Fibroblast of the aortic adventitia (primary cell): ENCODE measurements around the gene KLC4. TPM values are rescaled to one million over a fixed set of nuclear protein-coding genes. Genes with fewer than 3 reads are reported as not detected.
A peak's percentile ranks its signal among the peaks of the same experiment; 100 is the strongest.
"Not testable (repeated sequence)": the region's sequence is repeated elsewhere in the genome, so short reads cannot be mapped to it uniquely, and the experiment has no call there.

Source experiments
- DNase-seq: peaks from one replicate; pipeline ENCODE4 v3.0.0-alpha.2; 2010; ENCODE audit warnings: low read depth
- H3K4me3 ChIP-seq: 2 replicates; pipeline ENCODE4 v1.5.1; 2011; ENCODE audit warnings: low read depth, mild to moderate bottlenecking, control low read depth, low read length, moderate library complexity
- CTCF ChIP-seq: IDR thresholded peaks from 2 replicates; pipeline ENCODE4 v1.5.1; 2011; ENCODE audit warnings: mild to moderate bottlenecking, low read length, control low read depth, inconsistent platforms; ENCODE audit not compliant: insufficient read depth
- total RNA-seq: library from RNA; depleted of rRNA; stranded (reverse); fragments of >200 nt; gene quantifications from 2 replicates; pipeline ENCODE4 v1.2.3, GENCODE V29; 2012; ENCODE audit warnings: low replicate concordance

KLC4 gene
- total RNA-seq, 1 donor, result 11.3 TPM

DNA sequence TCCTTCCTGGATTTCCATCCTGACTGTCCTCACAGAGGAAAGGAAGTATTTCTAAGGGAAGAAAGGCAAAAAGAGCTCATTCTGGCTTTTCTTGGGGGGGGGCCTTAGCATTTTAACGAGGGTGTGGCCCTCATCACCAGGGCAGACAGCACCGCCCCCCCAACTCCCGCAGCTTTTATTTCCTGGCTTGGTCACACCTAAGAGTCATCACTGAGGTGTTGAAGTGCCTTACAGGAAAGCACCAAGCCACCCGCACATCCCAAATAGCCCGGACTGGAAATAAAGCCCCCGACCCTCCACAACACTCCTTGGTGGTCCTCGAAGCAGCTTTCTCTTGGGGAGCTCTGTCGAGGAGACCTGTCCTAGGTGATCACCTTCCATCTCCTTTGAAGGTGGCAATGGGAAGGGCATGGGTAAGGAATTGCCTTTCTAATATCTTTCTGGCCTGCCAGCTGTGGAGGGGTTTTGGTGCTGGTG is 17.9 kb downstream of the KLC4 start:
- no peak for TF ChIP-seq CTCF
- DNase-seq, result no peak

GRCh38 chr6:43077981-43078511 is 18.6 kb downstream of the KLC4 start:
- H3K4me3 ChIP-seq, result peak overlapping the region; percentile 81
- TF ChIP-seq CTCF, result no peak
- no peak for DNase-seq

More for the DNA sequence above, 17.9 kb downstream of the KLC4 start:
- peak overlapping the region; percentile 81 for H3K4me3 ChIP-seq

DNA sequence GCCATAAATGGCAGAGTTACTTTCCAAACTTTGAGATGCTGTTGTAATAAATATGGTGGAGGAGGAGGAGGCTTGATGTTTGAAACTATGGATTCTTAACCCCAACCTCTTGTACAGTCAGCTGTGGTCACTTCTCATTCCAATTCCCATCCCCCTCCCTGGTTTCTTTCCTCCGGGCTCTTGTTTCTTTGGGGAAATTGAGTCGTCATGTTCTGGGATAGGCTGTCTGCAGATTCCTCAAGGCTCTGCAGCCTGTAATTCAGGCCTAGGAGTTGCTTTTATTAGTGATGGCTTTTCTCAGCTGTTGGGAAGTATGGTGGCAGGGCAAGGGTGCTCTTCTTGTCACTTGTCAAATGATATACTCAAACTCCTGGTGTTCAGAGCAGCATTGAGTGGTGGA is 19.3 kb downstream of the KLC4 start:
- no peak for DNase-seq
- H3K4me3 ChIP-seq, result no peak overlapping the region

GRCh38 chr6:43081043-43081442 is 21.6 kb downstream of the KLC4 start:
- no peak for DNase-seq
- TF ChIP-seq CTCF, result no peak
- H3K4me3 ChIP-seq, result no peak overlapping the region

More for the DNA sequence above, 19.3 kb downstream of the KLC4 start:
- no peak for TF ChIP-seq CTCF

- not testable (repeated sequence) for H3K4me3 ChIP-seq, DNase-seq
Observed at GRCh38 chr6:43081922-43082321, 22.5 kb downstream of the KLC4 start.

DNA sequence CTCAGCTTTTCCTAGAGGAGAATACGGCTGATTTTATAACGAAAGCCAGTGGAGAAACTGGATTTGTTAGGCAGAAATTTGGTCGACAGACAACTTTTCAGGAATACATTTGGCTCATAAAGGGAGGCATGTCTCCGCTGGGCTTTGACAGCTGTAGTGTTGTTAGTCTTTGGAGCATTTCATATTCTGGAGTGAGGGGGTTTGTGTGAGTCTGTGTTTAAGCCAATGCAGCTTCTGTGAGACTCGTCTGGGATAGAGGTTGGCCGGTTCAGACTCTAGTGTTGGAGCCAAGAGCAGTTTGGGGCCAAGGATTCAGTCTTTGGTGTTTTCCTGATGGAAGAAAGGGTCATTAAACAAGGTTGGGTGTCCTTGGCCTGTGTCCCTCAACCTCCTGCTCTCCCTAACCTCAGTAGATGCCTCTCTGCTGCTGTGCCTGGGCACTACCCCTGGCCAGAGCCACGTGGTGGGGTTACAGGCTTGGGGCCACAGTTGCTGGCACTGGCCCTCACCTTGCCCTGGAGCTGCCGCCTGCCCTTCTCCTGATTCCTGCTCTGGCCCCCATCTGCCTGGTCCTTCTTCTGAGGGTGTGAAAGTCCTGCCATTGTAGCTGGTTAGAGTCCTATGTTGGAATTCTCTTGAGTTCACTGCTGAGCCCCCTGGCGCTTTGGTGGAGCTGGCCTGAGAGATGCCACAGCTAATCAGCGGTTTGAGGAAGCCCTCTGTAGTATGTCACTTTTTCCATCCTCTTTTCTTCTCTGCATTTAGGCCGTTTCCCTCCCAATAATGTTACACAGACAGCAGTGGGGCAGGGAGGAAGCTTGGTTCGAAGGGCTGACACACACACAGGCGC is 23.6 kb downstream of the KLC4 start:
- no peak for TF ChIP-seq CTCF
- H3K4me3 ChIP-seq, result no peak overlapping the region
- DNase-seq, result peak; percentile 14

DNA sequence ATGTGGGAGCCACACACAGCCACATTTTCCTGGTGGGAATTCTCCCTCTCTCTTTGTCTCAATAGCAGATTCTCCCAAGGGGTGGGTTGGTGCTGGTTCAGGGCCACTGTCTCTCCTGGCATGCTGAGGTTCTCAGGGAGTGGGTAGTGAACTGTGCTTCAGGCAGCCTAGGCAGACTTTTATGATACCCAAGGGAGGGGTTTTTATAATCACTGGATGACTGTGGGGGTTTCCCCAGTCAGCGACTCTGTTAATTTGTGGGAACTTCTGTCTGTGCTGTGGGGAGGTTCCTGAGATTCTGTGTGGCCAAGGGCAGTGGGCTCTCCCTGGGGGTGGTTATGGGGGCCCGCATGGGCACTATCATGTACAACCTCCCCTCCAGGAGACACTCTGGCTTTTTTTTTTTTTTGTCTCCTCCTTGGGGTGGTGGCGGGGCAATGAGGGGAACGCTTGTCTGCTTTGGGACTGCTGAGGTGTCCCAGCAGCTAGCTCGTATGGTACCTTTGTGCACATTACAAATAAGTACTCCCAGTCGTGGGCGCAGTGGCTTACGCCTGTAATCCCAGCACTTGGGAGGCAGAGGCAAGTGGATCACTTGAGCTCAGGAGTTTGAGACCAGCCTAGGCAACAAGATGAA is 26.7 kb downstream of the KLC4 start:
- H3K4me3 ChIP-seq, result no peak overlapping the region
- DNase-seq, result no peak
- TF ChIP-seq CTCF, result no peak
